GM23248 (cell line): ENCODE results near the gene HDAC9. TPM values are rescaled to one million over a fixed set of nuclear protein-coding genes. Genes with fewer than 3 reads are reported as not detected.
A peak's percentile ranks its signal among the peaks of the same experiment; 100 is the strongest.

Experiments used
- DNase-seq: peaks from one replicate; pipeline ENCODE4 v3.0.0-alpha.2; 2015
- H2AFZ ChIP-seq: fragments of 200-600 bp; sonication (generic); 2 replicates; pipeline ENCODE4 v1.6.1; 2016; ENCODE audit warnings: antibody characterized with exemption
- H3F3A ChIP-seq: fragments of 200-600 bp; sonication (generic); 2 replicates; pipeline ENCODE4 v1.6.1; 2016; ENCODE audit warnings: mild to moderate bottlenecking, antibody characterized with exemption, mixed run types; ENCODE audit not compliant: insufficient read depth
- H3K27ac ChIP-seq: fragments of 200-600 bp; sonication (generic); 2 replicates; pipeline ENCODE4 v1.5.1; 2016; ENCODE audit warnings: mild to moderate bottlenecking
- H3K27me3 ChIP-seq: fragments of 200-600 bp; sonication (generic); replicated peaks from 2 replicates; pipeline ENCODE4 v1.6.1; 2016; ENCODE audit warnings: mild to moderate bottlenecking; ENCODE audit not compliant: insufficient read depth
- H3K36me3 ChIP-seq: fragments of 200-600 bp; sonication (generic); 2 replicates; pipeline ENCODE4 v1.6.1; 2016; ENCODE audit warnings: low read depth, mild to moderate bottlenecking
- H3K4me1 ChIP-seq: fragments of 200-600 bp; sonication (generic); 2 replicates; pipeline ENCODE4 v1.6.1; 2016; ENCODE audit warnings: mild to moderate bottlenecking; ENCODE audit not compliant: insufficient read depth
- H3K4me2 ChIP-seq: fragments of 200-600 bp; sonication (generic); one replicate; pipeline ENCODE4 v1.6.1; 2016; ENCODE audit warnings: mild to moderate bottlenecking; ENCODE audit not compliant: unreplicated experiment
- H3K4me3 ChIP-seq: fragments of 200-600 bp; sonication (generic); 2 replicates; pipeline ENCODE4 v1.5.1; 2016; ENCODE audit warnings: mild to moderate bottlenecking
- H3K79me2 ChIP-seq: fragments of 200-600 bp; sonication (generic); 2 replicates; pipeline ENCODE4 v1.6.1; 2016; ENCODE audit warnings: mild to moderate bottlenecking; ENCODE audit not compliant: insufficient read depth
- H3K9ac ChIP-seq: fragments of 200-600 bp; sonication (generic); 2 replicates; pipeline ENCODE4 v1.6.1; 2016; ENCODE audit warnings: mild to moderate bottlenecking
- H3K9me2 ChIP-seq: fragments of 200-600 bp; sonication (generic); 2 replicates; pipeline ENCODE4 v1.6.1; 2016; ENCODE audit warnings: mixed run types, mild to moderate bottlenecking, moderate library complexity; ENCODE audit not compliant: insufficient read depth
- H3K9me3 ChIP-seq: fragments of 200-600 bp; sonication (generic); one replicate; pipeline ENCODE4 v1.6.1; 2017; ENCODE audit warnings: low read depth
- H4K20me1 ChIP-seq: fragments of 200-600 bp; sonication (generic); 2 replicates; pipeline ENCODE4 v1.6.0; 2016; ENCODE audit not compliant: insufficient read depth
- EZH2 ChIP-seq: fragments of 200-600 bp; sonication (generic); IDR thresholded peaks from 2 replicates; pipeline ENCODE4 v1.6.1; 2018; ENCODE audit warnings: antibody characterized with exemption, mild to moderate bottlenecking; ENCODE audit not compliant: insufficient read depth, poor library complexity, severe bottlenecking
- EZH2phosphoT487 ChIP-seq: fragments of 200-600 bp; sonication (generic); IDR thresholded peaks from 2 replicates; pipeline ENCODE4 v1.6.1; 2018; ENCODE audit warnings: antibody characterized with exemption, moderate library complexity, mild to moderate bottlenecking, low read depth; ENCODE audit not compliant: insufficient read depth
- WGBS, 2 experiments: methylation state at CpG; one replicate each; pipeline ENCODE4 v1.1.6; 2015 to 2017; ENCODE audit warnings: low lambda C conversion rate in 2 of 2, low coverage in 1 of 2; ENCODE audit errors: missing lambda C conversion rate in 2 of 2; 5-methylcytosine and 5-hydroxymethylcytosine counted together
- in situ Hi-C: fragments of 300-500 bp; cut with MboI; formaldehyde crosslinking; loops from 2 replicates; pipeline ENCODE4 v1.15.0; 2020
- polyA plus RNA-seq: library from polyadenylated mRNA; unstranded; fragments of >200 nt; fragmentation: Nextera tagmentation; extraction: Ambion mirVana; gene quantifications from 2 replicates; pipeline ENCODE4 v1.2.1, GENCODE V29; 2016
- total RNA-seq: library from RNA; depleted of rRNA; stranded (reverse); fragments of >200 nt; shearing (Covaris generic); gene quantifications from 2 replicates; pipeline ENCODE4 v1.2.3, GENCODE V29; 2014

Gene HDAC9
- total and polyA plus RNA-seq, 2 experiments from 2014 or later, result 1.6 to 2.1 TPM

- no peaks in the 10 kb centered on the region for H3F3A ChIP-seq
- H3K4me1 ChIP-seq, result no peaks in the 10 kb centered on the region
- no peaks in the 10 kb centered on the region for H3K27me3 ChIP-seq
- H3K4me3 ChIP-seq, result no peak overlapping the region
- no peaks in the 10 kb centered on the region for H4K20me1 ChIP-seq
- H2AFZ ChIP-seq, result no peak overlapping the region
- in situ Hi-C loops, result loop anchor here (10.0 to 25.0 kb wide), 3 partner anchors 211 to 879 kb away; no protein-coding TSS in a partner anchor
- no peaks in the 10 kb centered on the region for H3K79me2 ChIP-seq
- 96% methylated on average over 1 of the region's 1 CpG for WGBS, 2 experiments
- H3K9me3 ChIP-seq, result no peaks in the 10 kb centered on the region
- H3K27ac ChIP-seq, result no peak overlapping the region
- DNase-seq, result no peak
- no peak overlapping the region for H3K9ac ChIP-seq
- H3K9me2 ChIP-seq, result no peaks in the 10 kb centered on the region
- no peak overlapping the region for H3K4me2 ChIP-seq
- H3K36me3 ChIP-seq, result no peaks in the 10 kb centered on the region
- TF ChIP-seq EZH2, result no peak
- no peak for TF ChIP-seq EZH2phosphoT487
These were observed 70.7 kb downstream of the HDAC9 start for GRCh38 chr7:18566205-18566604.

GRCh38 chr7:18566829-18567228 lies 71.3 kb downstream of the HDAC9 start:
- no peaks in the 10 kb centered on the region for H3K36me3 ChIP-seq
- WGBS, 2 experiments, result 97% methylated on average over 7 of the region's 7 CpGs
- no peaks in the 10 kb centered on the region for H3K27me3 ChIP-seq
- no peak overlapping the region for H3K4me3 ChIP-seq
- H4K20me1 ChIP-seq, result no peaks in the 10 kb centered on the region
- in situ Hi-C loops, result loop anchor here (10.0 to 25.0 kb wide), 3 partner anchors 212 to 880 kb away; no protein-coding TSS in a partner anchor
- no peak overlapping the region for H3K27ac ChIP-seq
- H3K9ac ChIP-seq, result no peak overlapping the region
- no peaks in the 10 kb centered on the region for H3K79me2 ChIP-seq
- no peaks in the 10 kb centered on the region for H3K4me1 ChIP-seq
- H3K9me2 ChIP-seq, result no peaks in the 10 kb centered on the region
- H2AFZ ChIP-seq, result no peak overlapping the region
- no peak for DNase-seq
- H3K4me2 ChIP-seq, result no peak overlapping the region
- no peaks in the 10 kb centered on the region for H3K9me3 ChIP-seq
- TF ChIP-seq EZH2 (no peak), EZH2phosphoT487 (no peak)
- H3F3A ChIP-seq, result no peaks in the 10 kb centered on the region

GRCh38 chr7:18570441-18570840 lies 74.9 kb downstream of the HDAC9 start:
- H3K36me3 ChIP-seq, result no peaks in the 10 kb centered on the region
- no peaks in the 10 kb centered on the region for H3K9me2 ChIP-seq
- H3K79me2 ChIP-seq, result no peaks in the 10 kb centered on the region
- 82 to 85% methylated on average over 3 of the region's 3 CpGs for WGBS, 2 experiments
- H3F3A ChIP-seq, result no peaks in the 10 kb centered on the region
- no peak overlapping the region for H3K4me2 ChIP-seq
- H2AFZ ChIP-seq, result 0 out of 2 replicates have a peak overlapping the region, but pooled peaks have one; percentile 4
- H3K27me3 ChIP-seq, result no peaks in the 10 kb centered on the region
- TF ChIP-seq EZH2phosphoT487, result no peak
- TF ChIP-seq EZH2, result no peak
- H3K4me3 ChIP-seq, result no peak overlapping the region
- H4K20me1 ChIP-seq, result no peaks in the 10 kb centered on the region
- in situ Hi-C loops, result loop anchor here (25.0 kb wide), 2 partner anchors 608 to 883 kb away; no protein-coding TSS in a partner anchor
- H3K9ac ChIP-seq, result no peak overlapping the region
- H3K27ac ChIP-seq, result no peak overlapping the region
- DNase-seq, result no peak
- no peaks in the 10 kb centered on the region for H3K9me3 ChIP-seq
- no peaks in the 10 kb centered on the region for H3K4me1 ChIP-seq

- no peaks in the 10 kb centered on the region for H4K20me1 ChIP-seq
- H3K9me2 ChIP-seq, result no peaks in the 10 kb centered on the region
- no peaks in the 10 kb centered on the region for H3K36me3 ChIP-seq
- in situ Hi-C loops, result loop anchor here (25.0 kb wide), 2 partner anchors 609 to 884 kb away; no protein-coding TSS in a partner anchor
- peak; percentile 75 for DNase-seq
- no peaks in the 10 kb centered on the region for H3F3A ChIP-seq
- no peak overlapping the region for H3K9ac ChIP-seq
- H2AFZ ChIP-seq, result 0 out of 2 replicates have a peak overlapping the region, but pooled peaks have one; percentile 4
- no peak overlapping the region for H3K27ac ChIP-seq
- no peaks in the 10 kb centered on the region for H3K79me2 ChIP-seq
- TF ChIP-seq EZH2phosphoT487 (no peak), EZH2 (no peak)
- no peaks in the 10 kb centered on the region for H3K9me3 ChIP-seq
- no peak overlapping the region for H3K4me3 ChIP-seq
- no peaks in the 10 kb centered on the region for H3K27me3 ChIP-seq
- no peaks in the 10 kb centered on the region for H3K4me1 ChIP-seq
- no peak overlapping the region for H3K4me2 ChIP-seq
- 30 to 39% methylated on average over 3 of the region's 3 CpGs for WGBS, 2 experiments
These were observed 75.4 kb downstream of the HDAC9 start for GRCh38 chr7:18570890-18571478.
